ENCODE measurements around the gene NPAT. TPM values are rescaled to one million over a fixed set of nuclear protein-coding genes. Genes with fewer than 3 reads are reported as not detected.
A peak's percentile ranks its signal among the peaks of the same experiment; 100 is the strongest.
"Not testable (repeated sequence)": the region's sequence is repeated elsewhere in the genome, so short reads cannot be mapped to it uniquely, and the experiment has no call there.

Gene NPAT
- total RNA-seq, 4 donors from 2014 or later = 14.0 to 30.6 (median 14.6) TPM

GRCh38 chr11:108135845-108136544 is 86.4 kb downstream of the NPAT start:
- peaks cover 45% of the 10 kb centered on the region for H3K36me3 ChIP-seq
- DNase-seq (ENCODE audit: low spot score in 2 of 2) = no peak
- TF ChIP-seq POLR2AphosphoS5 (IDR thresholded peaks at IDR 0.05) (no peak), POLR2A (IDR thresholded peaks at IDR 0.05) (no peak), CTCF (IDR thresholded peaks at IDR 0.05) (no peak), EP300 (IDR thresholded peaks at IDR 0.05) (no peak)
- WGBS = 32% methylated on average over 2 of the region's 2 CpGs
- H3K4me1 ChIP-seq = peaks cover 19% of the 10 kb centered on the region
- no peaks in the 10 kb centered on the region for H3K27me3 ChIP-seq
- H3K27ac ChIP-seq = no peak overlapping the region
- no peak overlapping the region for H3K4me3 ChIP-seq
- H3K9me3 ChIP-seq = no peaks in the 10 kb centered on the region

- H3K27me3 ChIP-seq; H3K9me3 ChIP-seq; H3K4me3 ChIP-seq; H3K27ac ChIP-seq; DNase-seq (ENCODE audit: low spot score in 2 of 2): not testable (repeated sequence)
- H3K4me1 ChIP-seq = peaks cover 19% of the 10 kb centered on the region
- peaks cover 25% of the 10 kb centered on the region for H3K36me3 ChIP-seq
- WGBS = 81% methylated on average over 2 of the region's 2 CpGs
Observed at GRCh38 chr11:108132993-108133538, 89.4 kb downstream of the NPAT start.

DNA sequence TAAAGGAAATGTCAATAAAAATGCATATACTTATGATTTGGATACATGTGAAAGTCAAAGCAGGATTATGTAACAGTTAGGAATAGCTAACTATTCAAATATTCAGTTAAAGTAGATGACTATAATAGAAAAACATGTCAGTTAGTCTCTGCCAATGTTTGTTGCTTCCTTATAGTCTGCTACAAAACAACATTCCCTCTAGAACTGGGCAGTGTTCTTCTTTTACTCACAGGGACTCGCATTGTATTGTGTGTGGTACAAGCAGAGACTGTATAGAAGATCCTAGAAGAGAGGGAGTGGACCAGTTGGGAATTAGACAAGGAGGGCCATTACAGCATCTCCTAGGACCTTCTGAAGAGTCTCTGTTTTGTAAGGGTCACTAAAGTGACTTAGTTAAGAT is 90.4 kb downstream of the NPAT start:
- Histone ChIP-seq H3K27me3 (no peaks in the 10 kb centered on the region), H3K4me3 (no peak overlapping the region), H3K9me3 (no peaks in the 10 kb centered on the region), H3K27ac (no peak overlapping the region), H3K4me1 (peaks cover 18% of the 10 kb centered on the region), H3K36me3 (peaks cover 25% of the 10 kb centered on the region)
- TF ChIP-seq POLR2A (IDR thresholded peaks at IDR 0.05) = no peak
- TF ChIP-seq EP300 (IDR thresholded peaks at IDR 0.05) = no peak
- no peak for TF ChIP-seq CTCF (IDR thresholded peaks at IDR 0.05)
- TF ChIP-seq POLR2AphosphoS5 (IDR thresholded peaks at IDR 0.05) = no peak
- WGBS = 73% methylated on average over 1 of the region's 1 CpG
- DNase-seq (ENCODE audit: low spot score in 2 of 2) = no peak

- no peak overlapping the region for H3K27ac ChIP-seq
- H3K9me3 ChIP-seq = no peaks in the 10 kb centered on the region
- H3K4me3 ChIP-seq = no peak overlapping the region
- TF ChIP-seq POLR2A (IDR thresholded peaks at IDR 0.05) = no peak
- H3K4me1 ChIP-seq = peaks cover 8% of the 10 kb centered on the region
- no peaks in the 10 kb centered on the region for H3K27me3 ChIP-seq
- H3K36me3 ChIP-seq = peaks cover 13% of the 10 kb centered on the region
- no peak for DNase-seq (ENCODE audit: low spot score in 2 of 2)
- 98% methylated on average over 2 of the region's 2 CpGs for WGBS
Observed at GRCh38 chr11:108128772-108129171, 93.7 kb downstream of the NPAT start.

DNA sequence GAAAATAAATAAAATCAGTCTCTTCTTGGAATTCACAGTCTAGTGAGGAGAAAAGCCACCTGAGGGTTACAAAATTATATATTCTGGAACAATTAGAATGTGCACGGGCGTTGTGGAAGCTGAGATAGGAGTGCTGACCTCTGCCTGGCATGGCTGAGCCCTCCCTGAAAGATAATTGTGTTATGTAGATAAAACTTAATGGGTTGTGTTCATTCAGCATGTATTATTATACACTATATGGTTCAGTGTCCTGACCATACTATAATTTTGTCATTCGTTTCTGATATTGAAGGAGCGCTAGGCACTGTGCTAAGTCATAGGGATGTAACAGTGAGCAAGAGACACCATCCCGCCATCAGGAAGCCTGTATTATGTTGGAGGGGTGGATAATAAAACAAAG is 97.3 kb downstream of the NPAT start:
- Histone ChIP-seq H3K27me3 (no peaks in the 10 kb centered on the region), H3K4me1 (peaks cover 29% of the 10 kb centered on the region), H3K27ac (no peak overlapping the region), H3K9me3 (no peaks in the 10 kb centered on the region), H3K36me3 (peaks cover 3% of the 10 kb centered on the region), H3K4me3 (no peak overlapping the region)
- no peak for DNase-seq (ENCODE audit: low spot score in 2 of 2)
- WGBS = 89% methylated on average over 5 of the region's 5 CpGs
- no peak for TF ChIP-seq POLR2AphosphoS5 (IDR thresholded peaks at IDR 0.05)
- TF ChIP-seq EP300 (IDR thresholded peaks at IDR 0.05) = no peak
- TF ChIP-seq POLR2A (IDR thresholded peaks at IDR 0.05) = no peak
- no peak for TF ChIP-seq CTCF (IDR thresholded peaks at IDR 0.05)

GRCh38 chr11:108122166-108122628 is 100.2 kb downstream of the NPAT start:
- no peaks in the 10 kb centered on the region for H3K27me3 ChIP-seq
- no peaks in the 10 kb centered on the region for H3K36me3 ChIP-seq
- no peak for TF ChIP-seq POLR2A (IDR thresholded peaks at IDR 0.05)
- no peak for TF ChIP-seq EP300 (IDR thresholded peaks at IDR 0.05)
- no peak for TF ChIP-seq CTCF (IDR thresholded peaks at IDR 0.05)
- TF ChIP-seq POLR2AphosphoS5 (IDR thresholded peaks at IDR 0.05) = no peak
- H3K4me3 ChIP-seq = peak overlapping the region; percentile 74
- DNase-seq (ENCODE audit: low spot score in 2 of 2) = peak in 1 of 2 donors; percentile 28
- WGBS = 25% methylated on average over 9 of the region's 9 CpGs
- H3K9me3 ChIP-seq = no peaks in the 10 kb centered on the region
- H3K27ac ChIP-seq = peak overlapping the region; percentile 97
- peaks cover 29% of the 10 kb centered on the region for H3K4me1 ChIP-seq

All from suprapubic skin (tissue), 4 donors.